Hematopoietic multipotent progenitor cell treated with erythropoietin and hydrocortisone succinate and interleukin-3 and kit ligand, for 6 days (in vitro differentiated cells): ENCODE measurements around the gene SLC25A10.
"Not testable (repeated sequence)": the region's sequence is repeated elsewhere in the genome, so short reads cannot be mapped to it uniquely, and the experiment has no call there.

Experiments
- DNase-seq: peaks from one replicate; pipeline ENCODE4 v3.0.0-alpha.2; 2015

SLC25A10 gene

GRCh38 chr17:81722184-81723120, 10.4 kb downstream of the SLC25A10 start:
- DNase-seq: peak; percentile 69

- DNase-seq: no peak
Observed at GRCh38 chr17:81723651-81724209, 11.6 kb downstream of the SLC25A10 start.

GRCh38 chr17:81725439-81725838, 13.4 kb downstream of the SLC25A10 start:
- no peak for DNase-seq

- DNase-seq: no peak
Observed at GRCh38 chr17:81726004-81726403, 13.9 kb downstream of the SLC25A10 start.

- DNase-seq: no peak
Observed at GRCh38 chr17:81727324-81728031, 15.4 kb downstream of the SLC25A10 start.

- DNase-seq: peak; percentile 91
Observed at GRCh38 chr17:81733507-81734404, 21.7 kb downstream of the SLC25A10 start.

- DNase-seq: no peak
Observed at GRCh38 chr17:81734405-81735263, 22.6 kb downstream of the SLC25A10 start.

GRCh38 chr17:81735264-81736102, 23.4 kb downstream of the SLC25A10 start:
- DNase-seq: peak; percentile 97

GRCh38 chr17:81737947-81738800, 26.1 kb downstream of the SLC25A10 start:
- no peak for DNase-seq

GRCh38 chr17:81738801-81739393, 26.8 kb downstream of the SLC25A10 start:
- no peak for DNase-seq

GRCh38 chr17:81739593-81739992, 27.5 kb downstream of the SLC25A10 start:
- not testable (repeated sequence) for DNase-seq

GRCh38 chr17:81740395-81740961, 28.4 kb downstream of the SLC25A10 start:
- DNase-seq: peak; percentile 57

- no peak for DNase-seq
Observed at GRCh38 chr17:81741049-81741593, 29.0 kb downstream of the SLC25A10 start.

- DNase-seq: peak; percentile 65
Observed at GRCh38 chr17:81741594-81742452, 29.7 kb downstream of the SLC25A10 start.
